NK-92 treated with Interleukin-12 subunit alpha and Interleukin-12 subunit beta, amount 100 ng/mL, for 24 hours (cell line): Measurements from ENCODE around the gene COL2A1.

Experiments used
- DNase-seq: peaks from one replicate; lab custom pipeline; 2025; lab: John Stamatoyannopoulos, UW

COL2A1 gene

GRCh38 chr12:48004053-48004941, at the start of gene COL2A1:
COL2A1 (minus strand) TSS chr12:48004476; CDS start chr12:48004321, 155 bp downstream.
- DNase-seq = no peak

- no peak for DNase-seq
These were observed 49.6 kb upstream of the COL2A1 start for GRCh38 chr12:48053883-48054282.

GRCh38 chr12:48053122-48053521, 48.8 kb upstream of the COL2A1 start:
- no peak for DNase-seq

- no peak for DNase-seq
These were observed 47.4 kb upstream of the COL2A1 start for GRCh38 chr12:48051681-48052080.

DNA sequence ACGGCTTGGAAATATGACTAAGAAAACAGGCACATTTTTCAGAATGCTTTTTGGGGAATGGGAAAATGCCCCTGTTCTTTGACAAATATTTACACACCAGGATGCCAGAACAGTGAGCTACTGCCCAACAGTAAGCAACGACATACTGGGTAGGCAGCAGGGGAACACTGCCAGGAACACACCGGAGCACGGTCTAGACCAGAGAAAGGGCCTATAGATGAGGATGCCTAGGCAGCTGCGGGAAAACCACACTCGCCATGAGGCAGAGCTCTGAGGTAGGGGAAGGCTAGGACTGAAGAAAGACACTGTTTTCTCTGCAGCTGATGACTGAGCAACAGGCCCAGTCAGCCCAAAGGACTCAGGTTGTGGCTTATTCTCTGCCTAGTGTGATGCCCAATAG, 45.9 kb upstream of the COL2A1 start:
- DNase-seq = no peak

- DNase-seq = no peak
These were observed 41.8 kb upstream of the COL2A1 start for GRCh38 chr12:48045965-48046518.

DNA sequence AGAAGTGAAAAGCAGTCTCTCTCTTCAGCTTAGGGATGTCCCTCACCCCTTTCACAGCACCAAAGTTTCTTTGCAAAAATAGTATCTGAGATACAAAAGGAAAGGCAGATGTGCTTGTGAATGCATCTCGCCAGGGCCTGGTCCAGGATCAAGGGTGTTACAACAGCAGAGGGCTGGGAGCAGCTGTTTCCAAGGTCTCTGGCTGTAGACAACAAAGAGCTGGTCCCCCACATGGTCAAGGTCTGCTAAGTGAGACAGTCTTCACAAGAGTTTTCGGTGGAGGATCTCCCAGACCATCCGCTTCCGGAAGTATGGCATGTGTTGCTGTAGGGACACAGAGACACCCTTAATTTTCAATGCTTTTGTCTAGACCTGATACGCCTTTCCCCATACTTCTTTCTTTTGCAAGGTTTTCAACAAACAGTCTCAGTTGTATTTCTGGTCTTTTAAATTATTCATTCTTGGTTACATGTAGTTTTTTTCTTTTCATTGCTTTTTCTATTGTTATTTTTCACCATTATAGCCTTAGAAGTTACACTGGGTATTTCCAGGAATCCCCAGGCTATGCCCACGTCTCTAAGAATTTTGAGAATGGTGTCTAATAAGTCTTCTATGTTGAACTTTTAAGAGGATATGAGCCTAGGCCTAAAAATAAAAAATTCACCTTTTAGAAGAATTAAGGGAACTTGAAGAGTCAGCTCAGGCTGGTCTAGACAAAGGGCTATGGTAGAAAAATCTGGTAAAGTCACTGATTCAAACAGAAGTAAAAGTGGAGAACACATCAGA, 41.0 kb upstream of the COL2A1 start:
- no peak for DNase-seq

DNA sequence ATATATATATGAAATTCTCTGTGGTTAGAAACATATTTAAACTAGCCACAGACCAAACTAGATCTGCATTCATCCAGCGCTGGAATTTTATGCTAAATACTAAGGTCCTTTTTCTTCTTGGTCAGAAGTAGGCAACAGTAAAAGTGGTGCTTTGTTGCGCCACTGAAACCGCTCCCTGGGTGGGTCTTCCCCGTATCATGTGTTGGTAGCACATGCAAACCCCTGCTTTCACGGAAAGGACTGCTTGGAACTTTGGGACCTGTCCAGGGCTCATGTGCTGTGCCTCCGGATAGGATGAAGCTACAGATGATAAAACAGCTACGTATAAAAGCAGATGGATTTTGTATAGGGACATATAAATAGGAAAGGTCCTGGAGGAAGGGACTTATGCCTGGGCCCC, 40.1 kb upstream of the COL2A1 start:
- DNase-seq = no peak

- no peak for DNase-seq
These were observed 39.5 kb upstream of the COL2A1 start for GRCh38 chr12:48043771-48044170.

- no peak for DNase-seq
These were observed 37.5 kb upstream of the COL2A1 start for GRCh38 chr12:48041591-48042423.

DNA sequence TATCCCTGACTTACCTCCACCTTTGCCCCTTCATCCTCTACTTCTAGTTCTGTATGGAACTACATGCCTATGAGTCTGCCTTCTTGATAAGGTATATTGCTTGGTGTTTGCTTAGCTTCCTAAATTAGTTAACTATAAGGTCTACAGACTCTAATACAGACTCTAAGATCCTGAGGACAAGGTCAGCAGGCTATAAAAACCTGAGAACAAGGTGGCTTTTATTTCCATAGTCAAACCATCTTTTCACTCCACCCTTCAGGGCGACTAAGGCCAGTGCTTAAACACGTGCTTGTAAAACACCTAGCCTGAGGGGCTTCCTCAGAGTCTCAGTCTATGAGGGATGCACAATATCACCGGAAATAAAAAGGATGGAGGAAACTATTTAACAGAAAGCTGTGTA, 36.1 kb upstream of the COL2A1 start:
- no peak for DNase-seq

- DNase-seq = no peak
These were observed 34.9 kb upstream of the COL2A1 start for GRCh38 chr12:48039151-48039550.

- DNase-seq = no peak
These were observed 33.8 kb upstream of the COL2A1 start for GRCh38 chr12:48038085-48038484.

DNA sequence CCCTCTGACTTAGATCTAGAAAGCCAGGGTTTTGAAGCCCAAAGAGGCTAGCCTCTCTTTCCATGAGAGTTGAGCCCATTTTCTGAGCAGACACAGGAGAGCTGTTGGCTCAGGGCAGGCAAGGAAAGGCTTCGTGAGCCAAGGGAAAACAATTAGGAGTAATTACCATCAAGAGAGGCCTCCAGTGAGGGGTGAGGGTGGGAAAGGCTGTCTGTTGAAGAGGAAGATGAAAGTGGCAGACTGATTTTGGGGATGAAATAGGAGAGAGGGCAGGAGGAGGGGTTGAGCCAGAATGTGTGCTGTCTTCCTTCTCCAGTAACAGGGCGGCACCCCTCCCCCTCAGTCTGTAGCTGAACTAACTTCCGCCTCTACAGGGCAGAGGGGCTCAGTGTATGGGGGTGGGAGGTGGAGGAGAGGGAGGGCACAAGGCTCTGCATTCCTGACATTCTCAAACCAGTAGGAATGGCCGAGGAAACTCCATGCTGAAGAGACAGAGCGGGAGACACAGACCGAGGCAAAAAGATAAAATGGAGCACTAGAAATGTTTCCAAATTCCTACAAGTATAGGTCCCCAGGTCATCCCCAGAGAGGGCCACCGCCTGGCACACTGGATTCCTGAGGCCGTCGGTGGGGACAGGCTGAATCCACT, 33.1 kb upstream of the COL2A1 start:
- no peak for DNase-seq

DNA sequence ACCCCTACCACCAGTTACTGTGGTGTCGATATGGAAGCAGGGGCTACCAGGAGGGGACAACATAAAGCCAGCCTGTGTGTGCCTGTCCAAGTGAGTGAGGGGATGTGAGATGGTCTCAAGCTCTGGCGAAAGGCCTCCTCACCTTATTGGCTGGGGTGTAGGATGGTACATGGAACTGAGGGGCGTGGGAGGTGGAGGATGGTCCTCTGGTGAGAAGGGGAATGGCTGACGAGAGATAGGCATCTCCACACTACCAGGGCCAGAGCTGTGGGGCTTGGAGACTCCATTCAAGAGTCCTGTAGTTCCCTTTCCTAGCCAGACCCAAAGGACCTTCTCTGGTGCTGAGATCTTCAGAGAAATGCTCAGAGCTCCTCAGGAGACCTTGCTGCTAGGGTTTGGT, 32.5 kb upstream of the COL2A1 start:
- DNase-seq = no peak

GRCh38 chr12:48034835-48035805, 30.8 kb upstream of the COL2A1 start:
- DNase-seq = no peak

DNA sequence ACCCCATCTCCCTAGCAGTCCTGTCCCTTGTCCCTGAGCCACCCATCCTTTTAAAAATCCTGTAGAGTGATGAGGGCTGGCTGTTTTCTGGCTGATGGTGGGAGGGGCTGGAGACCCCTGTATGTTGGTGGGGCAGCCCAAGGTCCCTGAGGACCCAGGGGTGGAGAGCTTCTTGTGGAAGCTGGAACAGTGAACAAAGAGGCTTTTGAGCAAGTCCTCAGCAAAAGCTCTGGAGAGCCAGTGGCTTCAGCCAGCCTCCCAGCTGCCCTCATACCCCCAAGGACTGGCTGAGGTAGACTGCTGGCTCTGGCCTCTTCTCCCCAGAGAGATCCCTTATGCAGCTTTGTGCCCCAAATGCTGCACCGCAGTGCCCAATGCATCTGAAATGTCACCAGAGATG, 29.2 kb upstream of the COL2A1 start:
- no peak for DNase-seq

- no peak for DNase-seq
These were observed 28.3 kb upstream of the COL2A1 start for GRCh38 chr12:48032597-48032996.

DNA sequence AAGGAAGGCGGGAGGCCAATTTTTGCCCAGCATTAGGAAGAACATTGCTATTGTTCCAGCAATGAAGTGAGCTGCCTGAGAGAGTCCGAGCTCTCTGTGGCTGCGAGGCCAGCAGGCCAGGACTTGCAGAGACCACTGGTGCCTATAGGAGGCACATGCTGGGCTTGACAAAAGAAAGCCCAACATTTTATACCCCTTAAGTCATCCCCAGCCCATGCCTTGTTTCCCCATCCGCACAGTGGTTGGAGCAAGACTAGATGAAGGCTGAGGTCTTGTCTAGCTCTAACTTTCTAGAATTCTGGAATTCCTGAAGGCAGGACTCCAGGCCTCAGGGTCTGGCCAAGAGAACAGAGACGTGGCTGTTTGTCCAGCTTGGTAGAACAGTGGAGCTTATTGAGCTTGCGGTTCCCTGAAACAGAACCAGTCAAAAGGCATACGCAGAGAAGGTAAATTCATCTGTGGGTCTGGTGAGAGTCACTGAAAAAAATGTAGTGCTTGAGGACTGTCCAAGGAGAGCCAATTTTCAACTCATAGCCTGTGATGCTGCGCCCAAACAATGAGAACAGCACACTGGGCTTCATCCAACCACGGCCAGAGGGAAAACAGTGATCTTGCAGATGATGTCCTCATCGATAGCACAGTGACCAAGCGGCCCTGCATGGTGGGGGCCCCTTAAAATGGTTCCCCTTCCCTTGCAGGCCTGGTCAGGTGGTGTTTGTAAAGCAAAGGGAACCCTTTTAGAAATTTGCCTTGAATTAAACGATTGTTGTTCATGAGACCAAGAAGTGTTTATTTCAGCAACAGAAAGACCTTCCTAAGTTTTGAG, 27.1 kb upstream of the COL2A1 start:
- DNase-seq = no peak
